Measurements from ENCODE around the gene MYO10. TPM values are rescaled to one million over a fixed set of nuclear protein-coding genes. Genes with fewer than 3 reads are reported as not detected.
"Not testable (repeated sequence)": the region's sequence is repeated elsewhere in the genome, so short reads cannot be mapped to it uniquely, and the experiment has no call there.

The MYO10 gene
- polyA plus RNA-seq, 3 donors = 0.23 to 1.1 (median 0.35) TPM

DNA sequence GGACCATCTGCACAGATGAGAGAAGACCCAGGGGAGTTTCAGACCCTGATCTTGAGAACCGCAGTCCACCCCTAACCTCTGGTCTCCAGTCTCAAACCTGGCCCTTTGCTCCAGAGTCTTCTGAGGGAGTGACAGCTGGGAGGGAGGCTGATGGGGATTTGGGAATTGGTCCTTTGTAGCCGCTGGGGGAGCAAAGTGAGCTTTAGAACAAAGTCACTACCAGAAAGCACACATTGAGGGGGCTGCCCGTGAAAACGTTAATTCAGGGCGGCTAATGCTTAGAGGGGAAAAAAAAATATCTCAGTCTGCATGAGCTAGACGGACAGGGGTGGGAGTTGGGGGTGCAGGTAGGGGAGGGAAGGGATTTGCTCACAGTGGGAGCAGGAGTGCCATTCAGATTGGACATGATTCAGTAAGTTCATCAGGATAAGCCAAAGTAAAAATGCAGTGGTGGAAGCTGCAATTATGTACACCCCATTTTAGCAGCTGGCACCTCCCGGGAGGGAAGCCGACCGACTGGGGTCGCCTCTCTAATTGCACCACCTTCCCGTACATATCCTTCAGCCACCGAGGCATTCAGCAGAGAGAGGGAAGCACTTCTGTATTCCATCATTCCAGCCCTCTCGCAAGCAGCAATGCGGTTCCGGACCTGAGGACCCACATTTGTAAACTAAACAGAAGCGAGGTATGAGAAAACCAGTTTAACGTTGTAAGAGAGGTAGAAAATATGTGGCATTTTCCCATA, 195.8 kb downstream of the MYO10 start:
- Mint-ChIP-seq H3K27ac (peak overlapping the region in 1 of 7 donors; percentile 53), H3K9me3 (peaks cover 0 to 3% (median 0%) of the 10 kb centered on the region in 7 donors), H3K27me3 (ENCODE audit: low read depth in 3 of 3) (peaks cover 6 to 21% (median 7%) of the 10 kb centered on the region in 3 donors), H3K36me3 (no peaks in the 10 kb centered on the region), H3K4me1 (no peaks in the 10 kb centered on the region), H3K4me3 (no peak overlapping the region)
- no peak overlapping the region for H3K27ac ChIP-seq (ENCODE audit: low read depth in 1 of 2, low read length in 2 of 2)
- H3K79me2 ChIP-seq (ENCODE audit: insufficient read depth, low read length) = no peaks in the 10 kb centered on the region
- H2AFZ ChIP-seq (ENCODE audit: insufficient read depth, low read depth, low read length, poor library complexity, severe bottlenecking) = no peak overlapping the region
- no peaks in the 10 kb centered on the region for H3K36me3 ChIP-seq (replicated peaks in 1 of 2; ENCODE audit: control insufficient read depth in 1 of 2, insufficient read depth in 2 of 2, low read length in 2 of 2)
- no peak overlapping the region for H3K9ac ChIP-seq (ENCODE audit: insufficient read depth, low read length, poor library complexity, severe bottlenecking)
- TF ChIP-seq, protein P1, sequence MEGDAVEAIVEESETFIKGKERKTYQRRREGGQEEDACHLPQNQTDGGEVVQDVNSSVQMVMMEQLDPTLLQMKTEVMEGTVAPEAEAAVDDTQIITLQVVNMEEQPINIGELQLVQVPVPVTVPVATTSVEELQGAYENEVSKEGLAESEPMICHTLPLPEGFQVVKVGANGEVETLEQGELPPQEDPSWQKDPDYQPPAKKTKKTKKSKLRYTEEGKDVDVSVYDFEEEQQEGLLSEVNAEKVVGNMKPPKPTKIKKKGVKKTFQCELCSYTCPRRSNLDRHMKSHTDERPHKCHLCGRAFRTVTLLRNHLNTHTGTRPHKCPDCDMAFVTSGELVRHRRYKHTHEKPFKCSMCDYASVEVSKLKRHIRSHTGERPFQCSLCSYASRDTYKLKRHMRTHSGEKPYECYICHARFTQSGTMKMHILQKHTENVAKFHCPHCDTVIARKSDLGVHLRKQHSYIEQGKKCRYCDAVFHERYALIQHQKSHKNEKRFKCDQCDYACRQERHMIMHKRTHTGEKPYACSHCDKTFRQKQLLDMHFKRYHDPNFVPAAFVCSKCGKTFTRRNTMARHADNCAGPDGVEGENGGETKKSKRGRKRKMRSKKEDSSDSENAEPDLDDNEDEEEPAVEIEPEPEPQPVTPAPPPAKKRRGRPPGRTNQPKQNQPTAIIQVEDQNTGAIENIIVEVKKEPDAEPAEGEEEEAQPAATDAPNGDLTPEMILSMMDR (IDR thresholded peaks at IDR 0.05) = no peak
- no peaks in the 10 kb centered on the region for H4K20me1 ChIP-seq (ENCODE audit: insufficient read depth, low read length)
- 71% methylated on average over 8 of the region's 17 CpGs for WGBS (ENCODE audit: insufficient coverage)
- no peaks in the 10 kb centered on the region for H3K4me1 ChIP-seq (ENCODE audit: control insufficient read depth in 1 of 2, insufficient read depth in 2 of 2, low read length in 2 of 2)
- H3K27me3 ChIP-seq (ENCODE audit: control insufficient read depth in 2 of 2, insufficient read depth in 2 of 2, low read length in 2 of 2) = peaks cover 2 to 3% of the 10 kb centered on the region in 2 donors
- H3K4me3 ChIP-seq (replicated peaks in 1 of 3; ENCODE audit: low read depth in 2 of 3, low read length in 3 of 3) = no peak overlapping the region
- no peak overlapping the region for H3K4me2 ChIP-seq (replicated peaks; ENCODE audit: extremely low read depth, low read length, poor library complexity, severe bottlenecking)
- no peak for DNase-seq
- no peaks in the 10 kb centered on the region for H3K9me3 ChIP-seq (replicated peaks in 1 of 2; ENCODE audit: control insufficient read depth in 1 of 2, insufficient read depth in 1 of 2, low read length in 2 of 2)
- intact Hi-C loops (cut with micrococcal nuclease) = no loop called here

DNA sequence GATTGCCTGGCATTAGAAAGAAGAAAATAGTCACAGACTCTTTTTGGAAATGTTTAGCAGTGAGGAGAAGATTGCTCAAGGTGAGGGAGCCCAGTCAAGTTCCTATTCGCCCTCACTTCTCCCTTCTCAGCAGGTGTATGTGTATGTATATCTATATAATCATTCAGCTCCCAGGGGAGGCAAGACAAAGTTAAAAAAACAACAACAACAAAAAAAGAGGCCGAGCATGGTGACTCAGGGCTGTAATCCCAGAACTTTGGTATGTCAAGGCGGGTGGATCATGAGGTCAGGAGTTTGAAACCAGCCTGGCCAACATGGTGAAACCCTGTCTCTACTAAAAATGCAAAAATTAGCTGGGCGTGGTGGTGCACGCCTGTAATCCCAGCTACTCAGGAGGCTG, 197.7 kb downstream of the MYO10 start:
- H3K4me1 ChIP-seq (ENCODE audit: control insufficient read depth in 1 of 2, insufficient read depth in 2 of 2, low read length in 2 of 2); H4K20me1 ChIP-seq (ENCODE audit: insufficient read depth, low read length); H3K27ac ChIP-seq (ENCODE audit: low read depth in 1 of 2, low read length in 2 of 2); H3K9ac ChIP-seq (ENCODE audit: insufficient read depth, low read length, poor library complexity, severe bottlenecking); H2AFZ ChIP-seq (ENCODE audit: insufficient read depth, low read depth, low read length, poor library complexity, severe bottlenecking); H3K27ac Mint-ChIP-seq; H3K4me2 ChIP-seq (replicated peaks; ENCODE audit: extremely low read depth, low read length, poor library complexity, severe bottlenecking); H3K4me3 ChIP-seq (replicated peaks in 1 of 3; ENCODE audit: low read depth in 2 of 3, low read length in 3 of 3); H3K79me2 ChIP-seq (ENCODE audit: insufficient read depth, low read length); H3K4me1 Mint-ChIP-seq; intact Hi-C loops (cut with micrococcal nuclease); H3K9me3 Mint-ChIP-seq; H3K36me3 Mint-ChIP-seq; H3K9me3 ChIP-seq (replicated peaks in 1 of 2; ENCODE audit: control insufficient read depth in 1 of 2, insufficient read depth in 1 of 2, low read length in 2 of 2); H3K27me3 ChIP-seq (ENCODE audit: control insufficient read depth in 2 of 2, insufficient read depth in 2 of 2, low read length in 2 of 2); H3K4me3 Mint-ChIP-seq; DNase-seq; H3K36me3 ChIP-seq (replicated peaks in 1 of 2; ENCODE audit: control insufficient read depth in 1 of 2, insufficient read depth in 2 of 2, low read length in 2 of 2): not testable (repeated sequence)
- 92% methylated on average over 3 of the region's 5 CpGs for WGBS (ENCODE audit: insufficient coverage)
- peaks cover 5 to 21% (median 7%) of the 10 kb centered on the region in 3 donors for H3K27me3 Mint-ChIP-seq (ENCODE audit: low read depth in 3 of 3)
